Neural cell (in vitro differentiated cells): ENCODE data around the gene SIRT3. TPM values are rescaled to one million over a fixed set of nuclear protein-coding genes. Genes with fewer than 3 reads are reported as not detected.

Experiments used
- H2AFZ ChIP-seq: fragments of 200-600, 300-800 bp; sonication (generic), shearing (Covaris generic); 2 replicates; pipeline ENCODE4 v1.6.0; 2014; ENCODE audit warnings: low read depth, mild to moderate bottlenecking, antibody characterized with exemption, low read length, moderate library complexity
- H3F3A ChIP-seq: fragments of 200-600 bp; shearing (Covaris generic); 2 replicates; pipeline ENCODE4 v1.6.1; 2016; ENCODE audit warnings: mild to moderate bottlenecking, moderate library complexity, mixed read lengths, antibody characterized with exemption, low read length; ENCODE audit not compliant: insufficient read depth, poor library complexity, severe bottlenecking
- H3K27ac ChIP-seq: fragments of 200-600, 300-800 bp; sonication (generic), shearing (Covaris generic); 2 replicates; pipeline ENCODE4 v1.5.1; 2014; ENCODE audit warnings: mild to moderate bottlenecking, low read length, moderate library complexity
- H3K27me3 ChIP-seq: fragments of 300-800, 200-600 bp; sonication (generic), shearing (Covaris generic); 2 replicates; pipeline ENCODE4 v1.6.0; 2014; ENCODE audit warnings: mild to moderate bottlenecking, low read depth, low read length, moderate library complexity; ENCODE audit not compliant: insufficient read depth
- H3K36me3 ChIP-seq: fragments of 300-800, 200-600 bp; sonication (generic), shearing (Covaris generic); 2 replicates; pipeline ENCODE4 v1.5.1; 2014; ENCODE audit warnings: mild to moderate bottlenecking, antibody characterized with exemption, low read length, moderate library complexity; ENCODE audit not compliant: insufficient read depth
- H3K4me2 ChIP-seq: fragments of 300-800, 200-600 bp; sonication (generic), shearing (Covaris generic); 2 replicates; pipeline ENCODE4 v1.6.0; 2014; ENCODE audit warnings: mild to moderate bottlenecking, low read length
- H3K4me3 ChIP-seq: fragments of 300-800, 200-600 bp; sonication (generic), shearing (Covaris generic); 2 replicates; pipeline ENCODE4 v1.5.1; 2014; ENCODE audit warnings: mild to moderate bottlenecking, low read length, moderate library complexity
- H3K79me2 ChIP-seq: fragments of 200-600 bp; shearing (Covaris generic); replicated peaks from 2 replicates; pipeline ENCODE4 v1.6.0; 2014; ENCODE audit warnings: mild to moderate bottlenecking, low read length, moderate library complexity; ENCODE audit not compliant: insufficient read depth
- H3K9ac ChIP-seq: fragments of 300-800, 200-600 bp; sonication (generic), shearing (Covaris generic); 2 replicates; pipeline ENCODE4 v1.6.1; 2016; ENCODE audit warnings: mild to moderate bottlenecking, low read length, mixed read lengths
- H3K9me2 ChIP-seq: fragments of 200-600 bp; shearing (Covaris generic); 2 replicates; pipeline ENCODE4 v1.6.1; 2016; ENCODE audit warnings: mild to moderate bottlenecking, low read length, mixed read lengths; ENCODE audit not compliant: insufficient read depth
- H3K9me3 ChIP-seq: fragments of 200-600, 300-800 bp; sonication (generic), shearing (Covaris generic); 2 replicates; pipeline ENCODE4 v1.6.1; 2016; ENCODE audit warnings: mild to moderate bottlenecking, mixed run types, low read length, moderate library complexity, mixed read lengths
- H4K20me1 ChIP-seq: fragments of 200-600 bp; shearing (Covaris generic); 2 replicates; pipeline ENCODE4 v1.6.1; 2016; ENCODE audit warnings: mild to moderate bottlenecking, mixed run types; ENCODE audit not compliant: insufficient read depth
- CTCF ChIP-seq: fragments of 450-650 bp; IDR thresholded peaks from 2 replicates; pipeline ENCODE4 v1.5.1; 2014; ENCODE audit warnings: antibody characterized with exemption, mild to moderate bottlenecking, moderate library complexity; ENCODE audit not compliant: poor library complexity, severe bottlenecking
- EP300 ChIP-seq: fragments of 450-650 bp; conservative IDR thresholded peaks from 2 replicates; pipeline ENCODE4 v1.6.1; 2014; ENCODE audit warnings: antibody characterized with exemption, mild to moderate bottlenecking, moderate library complexity; ENCODE audit not compliant: poor library complexity, severe bottlenecking
- EZH2 ChIP-seq: fragments of 200-600, 300-800 bp; shearing (Covaris generic), sonication (generic); IDR thresholded peaks from 2 replicates; pipeline ENCODE4 v1.6.1; 2014; ENCODE audit warnings: antibody characterized with exemption, low read length, borderline replicate concordance, mild to moderate bottlenecking; ENCODE audit not compliant: insufficient read depth, poor library complexity, severe bottlenecking
- MXI1 ChIP-seq: fragments of 450-650 bp; conservative IDR thresholded peaks from 2 replicates; pipeline ENCODE4 v1.6.1; 2014; ENCODE audit warnings: antibody characterized with exemption, mild to moderate bottlenecking; ENCODE audit not compliant: poor library complexity, severe bottlenecking
- POLR2AphosphoS5 ChIP-seq: IDR thresholded peaks from 2 replicates; pipeline ENCODE4 v1.6.1; 2012
- RAD21 ChIP-seq: fragments of 450-650 bp; conservative IDR thresholded peaks from 2 replicates; pipeline ENCODE4 v1.6.1; 2014; ENCODE audit warnings: antibody characterized with exemption, mild to moderate bottlenecking, moderate library complexity
- REST ChIP-seq: IDR thresholded peaks from 2 replicates; pipeline ENCODE4 v1.6.1; 2012; ENCODE audit warnings: borderline replicate concordance
- SMC3 ChIP-seq: fragments of 450-650 bp; conservative IDR thresholded peaks from 2 replicates; pipeline ENCODE4 v1.6.1; 2014; ENCODE audit warnings: antibody characterized with exemption, mild to moderate bottlenecking, moderate library complexity; ENCODE audit not compliant: poor library complexity
- TAF1 ChIP-seq: IDR thresholded peaks from 2 replicates; pipeline ENCODE4 v1.6.1; 2012; ENCODE audit warnings: low read depth
- polyA plus RNA-seq: library from polyadenylated mRNA; depleted of rRNA; stranded (reverse); fragments of >200 nt; gene quantifications from 2 replicates; pipeline ENCODE4 v1.2.3, GENCODE V29; 2014

SIRT3 gene
- polyA plus RNA-seq, 1 donor from 2014 or later, result 32.9 TPM

- TF ChIP-seq RAD21 (no peak), EP300 (no peak), TAF1 (no peak), POLR2AphosphoS5 (no peak), REST (no peak), CTCF (no peak), SMC3 (no peak), MXI1 (no peak), EZH2 (no peak)
- Histone ChIP-seq H3K79me2 (peaks cover 27% of the 10 kb centered on the region), H3K27me3 (no peaks in the 10 kb centered on the region), H3K4me2 (peak overlapping the region; percentile 100), H3K9me2 (no peaks in the 10 kb centered on the region), H3K27ac (peak overlapping the region; percentile 83), H3K9me3 (no peaks in the 10 kb centered on the region), H2AFZ (no peak overlapping the region), H3K36me3 (no peaks in the 10 kb centered on the region), H4K20me1 (no peaks in the 10 kb centered on the region), H3K4me3 (peak overlapping the region; percentile 94), H3F3A (no peaks in the 10 kb centered on the region), H3K9ac (peak overlapping the region; percentile 87)
Observed at GRCh38 chr11:235180-235579, 962 bp downstream of the SIRT3 start.

- H3K9ac ChIP-seq, result no peak overlapping the region
- H3F3A ChIP-seq, result no peaks in the 10 kb centered on the region
- no peaks in the 10 kb centered on the region for H3K36me3 ChIP-seq
- H2AFZ ChIP-seq, result no peak overlapping the region
- H4K20me1 ChIP-seq, result no peaks in the 10 kb centered on the region
- TF ChIP-seq POLR2AphosphoS5, result no peak
- no peak for TF ChIP-seq TAF1
- TF ChIP-seq SMC3, result no peak
- TF ChIP-seq EP300, result no peak
- no peak for TF ChIP-seq EZH2
- TF ChIP-seq RAD21, result no peak
- no peak for TF ChIP-seq MXI1
- TF ChIP-seq CTCF, result no peak
- TF ChIP-seq REST, result no peak
- H3K27ac ChIP-seq, result no peak overlapping the region
- H3K9me3 ChIP-seq, result no peaks in the 10 kb centered on the region
- no peak overlapping the region for H3K4me2 ChIP-seq
- H3K27me3 ChIP-seq, result no peaks in the 10 kb centered on the region
- H3K79me2 ChIP-seq, result peaks cover 11% of the 10 kb centered on the region
- no peaks in the 10 kb centered on the region for H3K9me2 ChIP-seq
- no peak overlapping the region for H3K4me3 ChIP-seq
Observed at GRCh38 chr11:232783-233565, 3.2 kb downstream of the SIRT3 start.
